ENCODE results near the gene HES4.

The HES4 gene

GRCh38 chr1:963746-964525, 36.0 kb downstream of the HES4 start:
- Histone ChIP-seq H3F3A (ENCODE audit: insufficient read depth, low read length) (peaks cover 4% of the 10 kb centered on the region; the same call in 1 of the 2 replicates), H3K27ac (ENCODE audit: low read length) (no peak overlapping the region), H3K4me2 (ENCODE audit: low read depth, low read length) (no peak overlapping the region), H3K4me1 (ENCODE audit: low read length) (peaks cover 9% of the 10 kb centered on the region), H3K79me2 (ENCODE audit: low read length) (peaks cover 2% of the 10 kb centered on the region), H3K27me3 (replicated peaks; ENCODE audit: insufficient read depth, low read length) (no peaks in the 10 kb centered on the region), H3K36me3 (replicated peaks; ENCODE audit: insufficient read depth, low read length) (no peaks in the 10 kb centered on the region), H4K20me1 (ENCODE audit: insufficient read depth, low read length) (no peaks in the 10 kb centered on the region), H3K4me3 (ENCODE audit: low read length) (no peak overlapping the region), H3K9me2 (replicated peaks; ENCODE audit: insufficient read depth, low read length) (no peaks in the 10 kb centered on the region), H2AFZ (ENCODE audit: low read length) (no peak overlapping the region), H3K9me3 (replicated peaks; ENCODE audit: insufficient read depth, low read length) (no peaks in the 10 kb centered on the region), H3K9ac (ENCODE audit: low read length) (no peak overlapping the region)
- DNase-seq: no peak
- TF ChIP-seq EZH2phosphoT487 (IDR thresholded peaks at IDR 0.05; ENCODE audit: low read length): no peak
- no peak for TF ChIP-seq CTCF (IDR thresholded peaks at IDR 0.05; ENCODE audit: low read length)
- TF ChIP-seq EZH2 (optimal IDR thresholded peaks at IDR 0.05; ENCODE audit: low read depth, low read length): no peak

GRCh38 chr1:963301-963651, 36.6 kb downstream of the HES4 start:
- H4K20me1 ChIP-seq (ENCODE audit: insufficient read depth, low read length): no peaks in the 10 kb centered on the region

DNA sequence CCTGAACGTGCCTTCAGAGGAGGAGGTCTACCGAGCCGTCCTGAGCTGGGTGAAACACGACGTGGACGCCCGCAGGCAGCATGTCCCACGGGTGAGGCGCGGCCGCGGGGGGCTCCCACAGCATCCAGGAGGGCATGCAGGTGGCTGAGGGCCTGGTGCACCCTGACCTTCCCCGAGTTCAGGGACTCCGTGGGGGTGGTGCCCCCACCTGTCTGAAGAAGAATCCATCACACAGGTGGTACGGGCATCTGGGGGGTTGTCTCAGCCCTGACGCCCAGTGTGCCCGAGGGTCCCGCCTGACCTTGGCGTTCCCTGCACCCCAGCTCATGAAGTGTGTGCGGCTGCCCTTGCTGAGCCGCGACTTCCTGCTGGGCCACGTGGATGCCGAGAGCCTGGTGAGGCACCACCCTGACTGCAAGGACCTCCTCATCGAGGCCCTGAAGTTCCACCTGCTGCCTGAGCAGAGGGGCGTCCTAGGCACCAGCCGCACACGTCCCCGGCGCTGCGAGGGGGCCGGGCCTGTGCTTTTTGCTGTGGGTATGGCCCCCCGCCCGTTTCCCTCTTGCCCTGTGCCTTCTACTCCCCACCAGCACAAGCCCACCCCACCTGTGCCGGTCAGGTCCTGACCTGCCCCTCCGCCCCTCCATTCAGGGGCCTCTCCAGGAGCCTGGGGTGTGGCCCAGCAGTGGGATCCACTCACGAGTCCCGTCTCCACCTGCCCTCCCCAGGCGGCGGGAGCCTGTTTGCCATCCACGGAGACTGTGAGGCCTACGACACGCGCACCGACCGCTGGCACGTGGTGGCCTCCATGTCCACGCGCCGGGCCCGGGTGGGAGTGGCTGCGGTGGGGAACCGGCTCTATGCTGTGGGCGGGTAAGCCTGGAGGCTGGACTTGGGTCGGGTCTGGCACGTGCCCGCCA, 37.3 kb downstream of the HES4 start:
- Histone ChIP-seq H3F3A (ENCODE audit: insufficient read depth, low read length) (peaks cover 4% of the 10 kb centered on the region; the same call in 1 of the 2 replicates), H3K27me3 (replicated peaks; ENCODE audit: insufficient read depth, low read length) (no peaks in the 10 kb centered on the region), H3K79me2 (ENCODE audit: low read length) (peaks cover 15% of the 10 kb centered on the region), H4K20me1 (ENCODE audit: insufficient read depth, low read length) (no peaks in the 10 kb centered on the region), H3K9me2 (replicated peaks; ENCODE audit: insufficient read depth, low read length) (no peaks in the 10 kb centered on the region), H2AFZ (ENCODE audit: low read length) (no peak overlapping the region), H3K27ac (ENCODE audit: low read length) (no peak overlapping the region), H3K4me3 (ENCODE audit: low read length) (no peak overlapping the region), H3K9me3 (replicated peaks; ENCODE audit: insufficient read depth, low read length) (no peaks in the 10 kb centered on the region), H3K9ac (ENCODE audit: low read length) (no peak overlapping the region), H3K4me2 (ENCODE audit: low read depth, low read length) (no peak overlapping the region), H3K4me1 (ENCODE audit: low read length) (peaks cover 12% of the 10 kb centered on the region), H3K36me3 (replicated peaks; ENCODE audit: insufficient read depth, low read length) (no peaks in the 10 kb centered on the region)
- TF ChIP-seq CTCF (IDR thresholded peaks at IDR 0.05; ENCODE audit: low read length) (no peak), EZH2 (optimal IDR thresholded peaks at IDR 0.05; ENCODE audit: low read depth, low read length) (no peak), EZH2phosphoT487 (IDR thresholded peaks at IDR 0.05; ENCODE audit: low read length) (no peak)
- DNase-seq: no peak

More at GRCh38 chr1:963301-963651, 36.6 kb downstream of the HES4 start:
- no peak overlapping the region for H3K4me3 ChIP-seq (ENCODE audit: low read length)
- H3K4me2 ChIP-seq (ENCODE audit: low read depth, low read length): no peak overlapping the region
- no peak overlapping the region for H3K9ac ChIP-seq (ENCODE audit: low read length)
- H3K9me2 ChIP-seq (replicated peaks; ENCODE audit: insufficient read depth, low read length): no peaks in the 10 kb centered on the region
- peaks cover 4% of the 10 kb centered on the region; the same call in 1 of the 2 replicates for H3F3A ChIP-seq (ENCODE audit: insufficient read depth, low read length)
- no peak for DNase-seq
- no peak overlapping the region for H2AFZ ChIP-seq (ENCODE audit: low read length)
- H3K9me3 ChIP-seq (replicated peaks; ENCODE audit: insufficient read depth, low read length): no peaks in the 10 kb centered on the region
- no peak overlapping the region for H3K27ac ChIP-seq (ENCODE audit: low read length)
- TF ChIP-seq EZH2 (optimal IDR thresholded peaks at IDR 0.05; ENCODE audit: low read depth, low read length): no peak
- TF ChIP-seq CTCF (IDR thresholded peaks at IDR 0.05; ENCODE audit: low read length): no peak
- TF ChIP-seq EZH2phosphoT487 (IDR thresholded peaks at IDR 0.05; ENCODE audit: low read length): no peak
- H3K4me1 ChIP-seq (ENCODE audit: low read length): peaks cover 9% of the 10 kb centered on the region
- H3K36me3 ChIP-seq (replicated peaks; ENCODE audit: insufficient read depth, low read length): no peaks in the 10 kb centered on the region
- peaks cover 8% of the 10 kb centered on the region for H3K79me2 ChIP-seq (ENCODE audit: low read length)
- H3K27me3 ChIP-seq (replicated peaks; ENCODE audit: insufficient read depth, low read length): no peaks in the 10 kb centered on the region

Measured in MM.1S (cell line).